MCF 10A (cell line): Measurements from ENCODE around the gene MOB3C. TPM values are rescaled to one million over a fixed set of nuclear protein-coding genes. Genes with fewer than 3 reads are reported as not detected.

ENCODE experiments used
- BruUV-seq: library from RNA; stranded (reverse); fragments of 400-500 nt; replicated peaks from 2 replicates; lab custom pipeline; 2021; lab: Mats Ljungman, UMichigan
- CTCF ChIA-PET: fragments of 300-600 bp; sonication (Branson Sonifier 250); formaldehyde crosslinking; extraction: SDS; loops from one replicate; lab custom pipeline; 2021; ENCODE audit warnings: antibody characterized with exemption, inconsistent platforms; lab: Yijun Ruan, JAX
- POLR2A ChIA-PET: fragments of 300-600, 350-650 bp; sonication (Branson Sonifier 250); formaldehyde crosslinking; extraction: SDS; loops from one replicate; lab custom pipeline; 2020; ENCODE audit warnings: antibody characterized with exemption, inconsistent platforms; lab: Yijun Ruan, JAX
- DNase-seq: peaks from one replicate; pipeline ENCODE4 v3.0.0-alpha.2; 2018; ENCODE audit not compliant: unreplicated experiment
- H3K27ac Mint-ChIP-seq: one replicate; pipeline ENCODE4 v1.8.0; 2022; ENCODE audit warnings: mild to moderate bottlenecking, low read depth, mixed read lengths; ENCODE audit not compliant: unreplicated experiment
- H3K27me3 Mint-ChIP-seq: one replicate; pipeline ENCODE4 v1.8.0; 2022; ENCODE audit warnings: mixed read lengths; ENCODE audit not compliant: insufficient read depth, unreplicated experiment
- H3K36me3 Mint-ChIP-seq: one replicate; pipeline ENCODE4 v1.8.0; 2022; ENCODE audit warnings: mild to moderate bottlenecking, moderate library complexity, mixed read lengths; ENCODE audit not compliant: insufficient read depth, unreplicated experiment
- H3K4me1 Mint-ChIP-seq: one replicate; pipeline ENCODE4 v1.8.0; 2022; ENCODE audit warnings: mixed read lengths; ENCODE audit not compliant: insufficient read depth, unreplicated experiment
- H3K4me3 Mint-ChIP-seq: one replicate; pipeline ENCODE4 v1.8.0; 2022; ENCODE audit warnings: mild to moderate bottlenecking, moderate library complexity, mixed read lengths; ENCODE audit not compliant: unreplicated experiment
- H3K9me3 Mint-ChIP-seq: one replicate; pipeline ENCODE4 v1.8.0; 2022; ENCODE audit warnings: mixed read lengths; ENCODE audit not compliant: unreplicated experiment
- CTCF ChIP-seq: fragments of 200-600 bp; IDR thresholded peaks from one replicate; pipeline ENCODE4 v1.8.0; 2022; ENCODE audit warnings: antibody characterized with exemption, mild to moderate bottlenecking; ENCODE audit not compliant: unreplicated experiment
- intact Hi-C: fragments of 100-400 bp; cut with micrococcal nuclease; formaldehyde crosslinking; loops from 2 replicates; pipeline ENCODE4 v1.14.1; 2022
- total RNA-seq: library from RNA; stranded (reverse); gene quantifications from 2 replicates; pipeline ENCODE4 v1.2.3, GENCODE V29; 2022

MOB3C gene
- total RNA-seq, 1 experiment from 2014 or later, result 5.8 TPM

- TF ChIP-seq CTCF, result no peak
- Mint-ChIP-seq H3K27ac (peak overlapping the region; percentile 88), H3K27me3 (no peaks in the 10 kb centered on the region), H3K4me1 (peaks cover 28% of the 10 kb centered on the region), H3K4me3 (peak overlapping the region; percentile 86), H3K9me3 (no peaks in the 10 kb centered on the region), H3K36me3 (no peaks in the 10 kb centered on the region)
- no TSS peak for BruUV-seq
- intact Hi-C loops, result no loop called here
- DNase-seq, result no peak
- CTCF ChIA-PET, result interaction anchor here (0.6 to 1.4 kb wide), 5 partner anchors 13 to 1569 kb away, joined by 3 to 7 read pairs (median 3); partner anchors contain the start of gene MKNK1
- POLR2A ChIA-PET, result interaction anchor here (0.6 to 5.6 kb wide), 10 partner anchors 13 to 717 kb away, joined by 3 to 73 read pairs (median 4); partner anchors contain the start of genes EFCAB14 and MKNK1
Measured at GRCh38 chr1:46617108-46617800, 643 bp upstream of the MOB3C start.

- Mint-ChIP-seq H3K27ac (peak overlapping the region; percentile 88), H3K36me3 (no peaks in the 10 kb centered on the region), H3K4me1 (peaks cover 34% of the 10 kb centered on the region), H3K27me3 (no peaks in the 10 kb centered on the region), H3K9me3 (no peaks in the 10 kb centered on the region), H3K4me3 (peak overlapping the region; percentile 86)
- DNase-seq, result no peak
- CTCF ChIA-PET, result interaction anchor here (0.6 to 1.3 kb wide), 3 partner anchors 11 to 182 kb away, joined by 3 to 6 read pairs (median 4); partner anchors contain the start of gene MKNK1
- no peak for TF ChIP-seq CTCF
- POLR2A ChIA-PET, result interaction anchor here (0.6 to 5.6 kb wide), 5 partner anchors 11 to 401 kb away, joined by 3 to 73 read pairs (median 3); partner anchors contain the start of gene MKNK1
- BruUV-seq, result no TSS peak
- intact Hi-C loops, result no loop called here
Measured at GRCh38 chr1:46615735-46616134, 876 bp downstream of the MOB3C start.

- ChIA-PET CTCF (interaction anchor here (1.3 kb wide), 1 partner anchor 11 kb away, joined by 6 read pairs; the partner anchor contains the start of gene MKNK1), POLR2A (interaction anchor here (0.6 to 5.6 kb wide), 4 partner anchors 11 to 402 kb away, joined by 3 to 73 read pairs (median 13); partner anchors contain the start of gene MKNK1)
- no peak for TF ChIP-seq CTCF
- H3K4me1 Mint-ChIP-seq, result peaks cover 34% of the 10 kb centered on the region
- no TSS peak for BruUV-seq
- H3K27me3 Mint-ChIP-seq, result no peaks in the 10 kb centered on the region
- no peak for DNase-seq
- peaks cover 5% of the 10 kb centered on the region for H3K36me3 Mint-ChIP-seq
- H3K4me3 Mint-ChIP-seq, result peak overlapping the region; percentile 86
- H3K9me3 Mint-ChIP-seq, result no peaks in the 10 kb centered on the region
- peak overlapping the region; percentile 89 for H3K27ac Mint-ChIP-seq
- intact Hi-C loops, result no loop called here
Measured at GRCh38 chr1:46615088-46615487, 1.5 kb downstream of the MOB3C start.

GRCh38 chr1:46614604-46614984 is 2.0 kb downstream of the MOB3C start:
- no peak overlapping the region for H3K4me3 Mint-ChIP-seq
- H3K4me1 Mint-ChIP-seq, result peaks cover 34% of the 10 kb centered on the region
- BruUV-seq, result no TSS peak
- no peak for DNase-seq
- ChIA-PET CTCF (interaction anchor here (0.6 kb wide), 1 partner anchor 564 kb away, joined by 4 read pairs; no protein-coding TSS in a partner anchor), POLR2A (interaction anchor here (0.7 to 5.6 kb wide), 4 partner anchors 10 to 995 kb away, joined by 3 to 73 read pairs (median 18); partner anchors contain the start of gene MKNK1)
- H3K36me3 Mint-ChIP-seq, result peaks cover 7% of the 10 kb centered on the region
- no peak for TF ChIP-seq CTCF
- H3K9me3 Mint-ChIP-seq, result no peaks in the 10 kb centered on the region
- H3K27ac Mint-ChIP-seq, result peak overlapping the region; percentile 89
- intact Hi-C loops, result no loop called here
- no peaks in the 10 kb centered on the region for H3K27me3 Mint-ChIP-seq
